ENCODE data around the gene ZNF462.

The ZNF462 gene

DNA sequence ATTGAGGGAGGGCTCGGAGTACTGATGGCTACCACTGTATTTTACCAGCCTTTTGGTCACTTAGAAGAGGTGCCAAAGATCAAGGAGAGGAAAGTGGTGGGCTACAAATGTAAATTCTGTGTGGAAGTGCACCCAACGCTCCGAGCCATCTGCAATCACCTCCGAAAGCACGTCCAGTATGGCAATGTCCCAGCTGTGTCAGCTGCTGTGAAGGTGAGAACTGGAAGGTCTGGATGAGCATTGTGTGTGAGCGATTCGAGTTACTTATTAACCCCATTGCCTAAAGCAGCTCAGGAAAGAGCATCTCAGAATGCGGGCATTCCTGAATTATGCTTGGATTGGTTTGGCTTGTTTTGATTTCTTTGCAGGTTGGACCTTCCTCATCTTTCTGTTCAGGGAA lies 67.5 kb downstream of the ZNF462 start:
- no peak for DNase-seq

DNA sequence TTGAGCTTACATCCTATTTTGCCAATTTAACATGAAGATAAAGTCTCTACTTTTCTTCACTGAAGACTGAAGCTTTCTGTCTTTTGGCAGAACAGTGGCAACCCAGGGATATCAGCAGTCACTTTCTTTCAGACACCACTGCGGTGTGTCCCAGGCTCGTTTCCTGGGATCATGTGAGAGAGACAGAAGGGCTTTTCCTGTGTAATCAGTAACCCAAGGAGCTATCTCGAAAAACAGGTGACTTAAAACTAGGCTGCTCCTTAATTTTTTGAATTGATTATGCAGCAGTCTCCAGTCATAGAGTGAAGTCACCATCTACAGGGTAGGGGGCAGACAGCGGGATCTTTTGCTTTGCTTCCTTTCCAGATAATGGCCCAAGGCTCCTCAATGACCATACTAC lies 68.5 kb downstream of the ZNF462 start:
- no peak for DNase-seq

DNA sequence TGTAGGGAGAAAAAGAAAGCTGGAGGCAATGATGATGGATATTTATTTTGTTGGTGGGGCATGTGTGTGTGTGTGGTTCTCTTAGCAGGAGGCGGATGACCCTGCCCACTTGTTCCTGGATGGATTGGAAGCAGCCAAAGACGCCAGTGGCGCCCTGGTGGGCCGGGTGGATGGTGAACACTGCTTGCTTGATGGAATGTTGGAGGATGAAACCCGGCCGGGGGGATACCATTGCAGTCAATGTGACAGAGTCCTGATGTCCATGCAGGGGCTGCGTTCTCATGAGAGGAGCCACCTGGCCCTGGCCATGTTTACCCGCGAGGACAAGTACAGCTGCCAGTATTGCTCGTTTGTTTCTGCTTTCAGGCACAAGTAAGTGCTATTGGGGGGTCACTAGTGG lies 69.2 kb downstream of the ZNF462 start:
- no peak for DNase-seq

DNA sequence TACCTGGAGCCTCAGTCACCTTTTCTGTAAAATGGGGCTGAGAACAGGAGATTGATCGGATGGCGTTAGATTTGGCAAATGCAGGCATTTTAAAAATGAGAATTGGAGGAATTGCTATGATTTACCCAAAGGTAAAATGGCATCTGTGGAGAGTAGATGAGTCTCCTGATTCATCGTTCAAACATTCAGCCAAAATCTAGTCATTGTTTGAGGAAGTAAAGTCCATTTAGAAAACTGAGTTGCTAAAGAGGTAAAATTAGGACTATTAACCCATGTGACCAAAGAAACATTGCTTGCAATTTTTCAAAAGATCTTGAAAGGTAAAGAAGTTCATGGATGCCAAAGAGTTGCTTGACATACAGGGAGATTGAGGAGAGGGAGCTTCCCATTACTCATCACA lies 69.7 kb downstream of the ZNF462 start:
- no peak for DNase-seq

DNA sequence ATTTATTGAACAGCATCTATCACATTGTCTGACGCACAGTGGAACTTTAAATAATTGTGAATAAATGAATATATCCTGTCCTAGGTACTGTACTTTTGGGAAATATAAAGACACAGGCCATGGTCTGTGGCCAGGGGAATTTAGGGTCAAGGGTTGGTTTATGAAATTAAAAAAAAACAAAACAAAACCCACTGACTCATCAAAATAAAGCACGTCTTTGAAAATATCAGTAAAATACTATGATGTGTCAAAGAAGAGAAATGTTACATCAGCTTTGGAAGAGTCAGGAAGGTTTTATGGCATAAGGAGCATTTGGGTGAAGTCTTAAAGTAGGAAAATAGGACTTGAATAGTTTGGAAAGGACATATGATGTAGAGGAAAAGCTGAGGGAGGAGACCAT lies 70.5 kb downstream of the ZNF462 start:
- DNase-seq: no peak

DNA sequence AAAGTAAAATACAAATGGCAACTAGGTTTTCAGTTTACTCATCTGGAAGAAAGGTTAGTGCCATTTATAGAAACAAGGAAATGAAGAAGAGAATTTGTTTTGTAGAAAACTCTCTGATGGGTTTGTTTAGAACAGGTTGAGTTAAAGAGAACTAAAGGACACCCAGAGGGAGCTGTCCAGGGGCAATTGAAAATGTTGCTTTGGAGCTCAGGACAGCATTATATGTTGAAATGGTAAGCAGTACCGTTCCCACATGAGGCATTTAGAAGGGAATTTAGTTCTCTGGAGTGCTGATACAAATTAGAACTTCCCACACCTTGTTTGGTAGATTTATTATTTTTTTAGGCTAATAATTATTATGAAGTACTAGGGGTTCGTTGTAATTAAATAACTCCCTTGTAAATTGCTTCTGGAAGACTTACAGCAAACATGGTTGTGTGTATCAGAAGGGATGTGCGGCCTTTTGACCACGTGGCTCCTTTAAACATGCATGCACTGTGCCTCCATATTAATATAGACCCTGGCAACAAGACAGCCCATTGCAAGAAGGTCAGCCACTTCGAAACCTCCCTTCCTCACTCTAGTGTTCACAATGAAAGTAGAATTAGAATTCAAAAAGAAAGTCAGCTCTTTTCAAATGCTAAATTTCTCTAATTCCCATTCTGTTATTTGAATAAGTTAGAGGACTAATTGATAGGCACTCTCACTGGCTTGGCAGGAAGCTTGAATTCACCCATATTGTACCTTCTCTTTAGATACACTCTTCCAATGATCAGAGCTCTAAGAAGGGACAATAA lies 71.7 kb downstream of the ZNF462 start:
- no peak for DNase-seq

DNA sequence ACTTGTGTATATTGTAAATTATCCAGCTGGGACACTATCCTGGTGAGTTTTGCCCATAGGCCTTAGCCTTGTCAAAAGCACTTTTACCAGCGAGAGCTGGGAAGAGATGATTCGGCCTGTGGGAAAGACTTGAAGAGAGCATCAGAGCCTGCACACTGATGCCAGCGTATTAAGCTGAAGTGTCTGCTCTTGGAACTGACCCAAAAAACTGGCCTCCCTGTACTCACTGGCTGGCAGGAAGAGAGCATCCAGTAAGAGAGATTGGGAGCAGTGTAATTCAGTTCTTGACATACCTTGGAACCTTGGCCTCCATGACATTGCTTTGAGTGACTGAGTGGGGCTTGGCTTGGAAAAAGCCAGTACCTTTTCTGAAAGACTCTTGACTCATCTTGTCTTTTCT lies 73.7 kb downstream of the ZNF462 start:
- DNase-seq: no peak

DNA sequence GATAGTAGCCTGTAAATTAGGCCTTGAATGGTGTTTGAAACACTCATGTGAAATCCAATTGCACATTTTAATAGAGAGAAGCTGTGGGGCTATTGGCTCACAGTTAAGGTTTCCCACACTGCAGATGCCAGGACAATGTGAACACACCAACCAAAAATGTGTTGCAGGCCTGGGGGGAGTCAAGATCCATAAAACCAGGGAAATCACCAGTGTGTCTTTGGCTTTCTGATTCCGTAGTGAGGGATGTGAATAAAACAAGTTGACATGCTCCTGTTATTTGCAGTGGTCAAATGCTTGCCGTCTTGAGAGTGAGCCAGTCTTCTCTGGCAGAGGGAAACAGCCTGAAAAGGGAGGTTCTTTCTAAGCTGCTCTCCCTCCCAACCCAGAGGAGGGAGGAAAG lies 79.0 kb downstream of the ZNF462 start:
- no peak for DNase-seq

DNA sequence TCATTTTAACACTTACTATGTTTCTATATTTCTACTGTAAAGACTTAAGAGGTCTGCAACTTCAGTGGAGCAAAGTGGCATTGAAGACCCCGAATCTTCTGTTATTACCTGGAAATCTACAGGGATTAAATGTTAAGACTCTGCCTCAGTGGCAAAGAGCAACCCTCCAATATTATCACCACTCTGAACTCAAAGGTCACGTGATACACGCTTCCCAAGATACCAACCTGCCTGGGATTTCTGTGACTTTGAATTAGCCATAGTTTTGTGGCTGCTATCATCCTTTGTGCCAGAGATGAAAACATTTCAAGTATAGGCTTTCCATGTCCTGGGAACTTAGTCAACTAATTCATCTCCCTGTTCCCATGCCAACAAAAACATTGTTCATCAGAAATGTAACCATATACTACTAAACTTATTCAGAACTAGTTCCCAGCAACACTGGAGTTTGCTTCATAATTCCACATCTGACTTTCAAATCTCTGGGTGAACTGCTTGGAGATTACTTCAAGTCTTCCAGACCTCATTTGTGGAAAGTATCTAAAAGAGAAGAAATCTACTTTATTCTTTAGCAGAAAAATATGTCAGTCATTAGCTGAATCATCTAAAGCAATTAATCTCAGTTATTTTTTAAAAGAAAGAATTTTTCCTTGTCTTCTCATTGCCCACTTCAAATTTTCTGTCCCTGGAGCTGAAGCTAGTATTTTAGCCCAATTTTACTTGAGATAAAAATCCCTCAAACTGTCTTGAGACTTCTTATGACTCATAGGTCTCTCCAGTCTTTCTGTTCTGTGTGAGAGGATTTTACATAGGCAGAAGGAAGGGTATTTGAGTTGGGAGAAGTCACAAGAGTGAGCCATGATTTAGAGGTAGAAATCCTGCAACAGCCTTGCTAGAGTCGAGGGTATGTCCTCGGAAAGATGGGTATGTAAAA lies 83.0 kb downstream of the ZNF462 start:
- no peak for DNase-seq

DNA sequence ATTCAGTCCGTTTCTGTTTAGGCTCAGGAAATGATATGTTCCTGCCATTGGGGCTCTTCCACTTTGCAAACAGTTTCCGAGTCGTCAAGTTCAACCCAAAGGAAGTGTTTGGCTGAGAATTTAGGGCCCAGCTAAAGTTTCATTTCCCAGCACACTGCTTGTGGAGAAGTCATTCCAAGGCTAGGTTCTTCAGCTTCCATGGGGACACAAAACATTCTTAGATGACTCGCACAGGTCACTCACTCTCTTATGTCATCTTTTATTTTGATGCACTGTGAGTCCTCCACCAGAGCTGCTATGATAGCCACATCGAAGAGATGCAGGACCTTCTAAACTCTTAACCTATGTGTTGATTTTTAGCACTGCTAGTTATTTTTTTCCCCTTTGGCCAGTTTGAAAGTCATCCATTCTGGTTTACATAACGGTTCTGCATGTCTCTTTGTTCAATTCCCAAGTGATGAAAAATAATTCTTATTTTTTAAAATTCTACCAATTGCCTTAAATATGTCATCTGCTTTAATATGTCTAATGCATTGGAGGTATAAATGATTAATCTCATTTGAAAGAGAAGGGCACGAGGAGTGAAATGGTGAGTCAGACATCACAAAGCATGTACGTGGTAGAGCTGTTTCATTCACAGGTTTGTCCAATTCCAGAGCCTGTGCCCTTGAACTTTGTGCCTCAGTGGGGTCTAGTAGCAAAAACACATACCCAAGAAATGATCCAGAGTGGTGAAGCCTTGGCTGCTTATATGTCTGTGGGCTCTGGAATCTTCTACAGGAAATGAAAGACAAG lies 84.3 kb downstream of the ZNF462 start:
- DNase-seq: no peak

DNA sequence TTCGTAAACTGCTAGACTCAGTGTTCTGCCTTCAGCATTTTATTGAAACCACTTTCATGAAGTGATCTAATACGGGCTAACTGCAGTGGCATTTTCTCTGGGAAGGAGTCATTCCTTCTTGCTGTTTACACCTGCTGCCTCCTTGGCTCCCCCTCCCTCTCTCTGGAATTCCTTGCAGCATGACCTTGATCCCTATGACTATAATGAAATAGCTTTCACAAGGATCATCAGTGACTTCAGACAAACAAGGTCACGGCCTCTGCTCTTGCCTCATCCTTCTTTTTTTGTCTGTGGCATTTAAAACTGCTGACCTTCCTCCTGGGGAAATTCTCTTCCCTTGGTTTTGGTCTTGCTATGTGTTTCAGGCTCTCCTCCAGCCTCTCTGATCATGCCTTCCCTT lies 90.2 kb downstream of the ZNF462 start:
- DNase-seq: no peak

DNA sequence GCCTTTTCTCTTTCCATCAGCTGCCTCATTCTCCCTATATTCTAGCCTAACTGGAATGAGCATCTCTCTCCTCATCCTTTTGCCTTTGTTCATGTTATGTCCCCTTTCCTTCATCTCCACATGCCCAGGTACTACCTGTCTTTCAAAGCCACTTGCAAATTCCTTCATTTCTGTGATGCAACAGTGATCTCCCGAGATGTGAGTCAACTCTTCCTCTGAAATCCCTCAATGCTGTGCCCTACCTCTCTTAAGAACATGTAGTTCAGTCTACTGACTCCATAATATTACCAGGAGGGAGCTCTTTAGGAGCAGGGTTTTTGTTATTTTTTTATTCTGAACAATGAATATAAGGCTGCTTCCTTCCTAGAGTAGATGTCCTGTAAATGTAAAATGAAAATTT lies 91.6 kb downstream of the ZNF462 start:
- no peak for DNase-seq

DNA sequence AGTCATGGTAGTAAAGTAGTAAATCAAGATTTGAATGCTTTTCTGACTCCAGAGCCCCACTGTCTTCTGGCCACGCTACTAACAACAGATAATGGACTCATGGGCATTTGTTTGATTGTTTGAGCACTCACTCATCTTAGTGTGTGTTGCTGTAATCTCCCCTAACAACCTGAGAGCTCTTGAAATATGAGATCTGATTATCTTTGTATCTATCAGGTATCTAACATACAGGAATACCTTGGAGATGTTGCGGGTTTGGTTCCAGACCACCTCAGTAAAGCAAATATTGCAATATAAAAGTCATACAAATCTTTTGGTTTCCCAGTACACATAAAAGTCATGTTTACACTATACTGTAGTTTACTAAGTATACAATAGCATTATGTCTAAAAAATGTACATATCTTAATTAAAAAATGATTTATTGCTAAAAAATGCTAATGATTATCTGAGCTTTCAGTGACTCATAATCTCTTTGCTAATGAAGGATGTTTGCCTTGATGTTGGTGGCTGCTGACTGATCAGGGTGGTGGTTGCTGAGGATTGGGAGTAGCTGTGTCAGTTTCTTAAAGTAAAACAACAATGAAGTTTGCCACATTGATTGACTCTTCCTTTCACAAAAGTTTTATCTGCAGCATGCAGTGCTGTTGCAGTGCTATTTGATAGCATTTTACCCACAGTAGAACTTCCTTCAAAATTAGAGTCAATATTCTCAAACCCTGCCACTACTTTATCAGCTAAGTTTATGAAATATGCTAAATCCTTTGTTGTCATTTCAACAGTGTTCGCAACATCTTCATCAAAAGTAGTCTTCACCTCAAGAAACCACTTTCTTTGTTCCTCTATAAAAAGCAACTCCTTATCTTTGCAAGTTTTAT lies 92.2 kb downstream of the ZNF462 start:
- DNase-seq: no peak

DNA sequence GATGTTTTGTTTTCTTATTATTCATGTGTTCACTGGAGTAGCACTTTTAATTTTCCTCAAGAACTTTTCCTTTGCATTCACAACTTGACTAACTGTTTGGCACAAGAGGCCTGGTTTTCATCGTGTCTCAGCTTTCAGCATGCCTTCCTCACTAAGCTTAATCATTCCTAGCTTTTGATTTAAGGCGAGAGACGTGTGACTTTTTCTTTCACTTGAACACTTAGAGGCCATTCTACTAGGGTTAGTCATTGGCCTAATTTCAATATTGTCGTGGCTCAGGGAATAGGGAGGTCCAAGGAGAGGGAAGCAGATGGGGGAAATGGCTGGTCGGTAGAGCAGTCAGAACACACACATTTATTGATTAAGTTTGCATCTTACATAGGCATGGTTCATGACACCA lies 94.0 kb downstream of the ZNF462 start:
- no peak for DNase-seq

DNA sequence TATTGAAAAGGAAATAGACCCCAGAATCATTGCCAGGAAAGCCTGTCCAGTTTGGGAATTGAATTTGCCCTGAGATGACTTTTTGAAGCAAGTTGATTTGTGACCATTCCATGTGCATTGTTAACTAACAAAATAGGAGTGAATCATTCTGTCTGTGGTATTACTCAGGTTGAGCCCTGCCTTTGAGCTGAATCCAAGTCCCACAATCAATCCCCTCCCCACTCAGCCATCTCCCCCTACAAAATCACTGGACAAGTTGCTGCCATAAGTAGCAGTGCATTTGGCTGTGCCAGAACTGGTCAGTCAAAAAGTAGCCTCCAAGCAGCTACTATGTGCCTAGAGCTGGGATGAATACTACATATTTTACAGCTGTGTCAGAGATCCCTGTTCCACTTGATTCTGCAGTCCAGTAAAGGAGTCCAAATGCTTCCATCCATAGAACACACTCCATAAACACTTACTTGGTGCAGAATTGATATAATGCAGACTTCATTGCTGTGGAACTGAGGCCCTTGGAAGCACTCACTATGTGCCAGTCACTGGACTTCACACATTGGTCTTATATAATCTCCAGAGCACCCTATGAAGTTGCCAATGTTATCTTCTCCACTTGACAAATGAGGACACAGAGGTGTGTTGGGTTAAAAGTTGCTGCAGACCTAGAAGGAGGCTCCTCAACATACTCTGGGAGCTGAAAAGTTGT lies 96.1 kb downstream of the ZNF462 start:
- DNase-seq: no peak

DNA sequence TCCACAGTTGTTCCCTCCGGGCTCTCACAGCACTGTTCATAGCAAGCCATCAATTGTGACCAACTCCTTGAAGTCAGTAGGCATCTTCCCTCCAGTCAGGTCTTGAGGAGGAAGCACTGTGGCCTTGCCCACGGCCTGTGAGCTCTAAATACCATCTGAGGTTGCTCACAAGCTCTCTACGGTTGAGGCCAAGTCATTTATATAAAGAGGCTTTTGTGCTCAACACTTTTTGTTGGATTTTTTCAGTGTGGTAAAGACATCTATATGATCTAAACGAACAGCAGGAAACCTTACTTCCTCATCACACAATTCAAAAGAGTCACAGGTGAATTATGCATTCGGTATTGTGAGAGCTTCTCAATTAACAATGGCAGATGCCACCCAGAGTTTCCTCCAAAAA lies 97.3 kb downstream of the ZNF462 start:
- DNase-seq: no peak

DNA sequence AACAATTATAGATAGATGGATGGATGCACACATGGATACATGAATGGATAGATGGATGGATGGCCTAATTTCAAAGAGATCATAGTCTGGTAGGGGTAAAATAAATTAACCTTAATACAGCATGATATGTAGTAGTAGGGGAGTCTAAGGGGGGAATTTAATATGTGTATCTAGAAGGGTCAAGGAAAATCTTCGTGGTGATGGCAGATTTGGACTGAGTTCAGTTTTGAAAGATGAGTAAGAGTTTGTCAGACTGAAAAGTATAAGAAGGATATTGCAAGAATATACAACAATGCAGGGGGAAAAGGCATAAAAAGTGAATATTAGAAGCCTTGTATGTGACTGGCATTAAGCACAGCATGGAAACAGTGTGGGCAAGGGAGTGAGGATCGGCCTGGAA lies 98.7 kb downstream of the ZNF462 start:
- DNase-seq: no peak

DNA sequence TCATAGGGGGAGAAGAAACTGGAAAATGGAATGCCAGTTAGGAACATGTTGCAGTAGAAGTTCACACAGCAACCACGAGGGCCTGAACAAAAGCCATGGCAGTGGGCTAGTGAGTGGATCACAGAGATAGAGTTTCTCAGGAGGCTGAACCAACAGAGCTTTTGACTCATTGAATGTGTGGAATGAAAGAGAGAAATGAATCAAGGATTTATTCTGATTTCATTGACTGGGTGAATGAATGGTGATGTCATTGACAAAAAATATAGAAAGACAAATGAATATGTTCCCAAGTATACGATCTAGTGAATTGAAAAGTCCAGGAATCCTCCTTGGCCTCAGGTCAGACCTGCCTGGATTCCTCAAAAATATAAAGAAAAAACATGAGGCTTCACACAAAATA lies 99.2 kb downstream of the ZNF462 start:
- DNase-seq: no peak

DNA sequence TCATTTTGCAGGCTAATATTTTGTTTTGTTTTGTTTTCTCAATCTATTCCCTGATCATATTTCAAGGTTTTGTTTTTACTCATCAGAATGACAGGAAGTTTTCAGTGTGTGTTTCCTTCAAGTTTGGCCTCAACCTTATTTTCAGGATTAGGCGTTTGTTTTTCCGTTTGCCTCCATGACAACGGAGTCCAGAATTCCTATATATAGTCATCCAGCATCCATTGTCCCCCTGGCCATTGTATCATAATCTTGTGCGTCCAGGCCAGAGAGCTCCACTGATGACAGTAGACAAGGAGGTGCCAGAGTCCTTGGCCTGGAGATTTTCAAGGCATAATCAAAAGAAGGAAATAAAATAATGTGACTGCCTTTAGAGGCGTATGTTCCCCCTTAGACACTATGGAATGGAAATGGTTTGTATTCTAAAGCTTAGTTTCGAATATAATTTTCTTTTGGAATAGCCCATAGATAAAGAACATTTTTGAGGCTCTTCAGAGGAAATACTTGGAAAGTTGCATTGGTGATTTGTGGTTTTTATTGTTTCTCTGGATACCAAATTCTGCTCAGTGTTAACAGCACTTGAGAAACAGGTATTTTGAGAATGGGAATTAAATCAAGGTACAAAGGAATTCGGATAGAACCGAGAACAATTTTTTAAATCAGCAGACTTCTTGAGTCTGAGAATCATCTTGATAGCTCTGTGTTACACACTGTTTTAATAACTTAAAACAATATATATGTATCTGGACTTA lies 99.8 kb downstream of the ZNF462 start:
- DNase-seq: no peak

DNA sequence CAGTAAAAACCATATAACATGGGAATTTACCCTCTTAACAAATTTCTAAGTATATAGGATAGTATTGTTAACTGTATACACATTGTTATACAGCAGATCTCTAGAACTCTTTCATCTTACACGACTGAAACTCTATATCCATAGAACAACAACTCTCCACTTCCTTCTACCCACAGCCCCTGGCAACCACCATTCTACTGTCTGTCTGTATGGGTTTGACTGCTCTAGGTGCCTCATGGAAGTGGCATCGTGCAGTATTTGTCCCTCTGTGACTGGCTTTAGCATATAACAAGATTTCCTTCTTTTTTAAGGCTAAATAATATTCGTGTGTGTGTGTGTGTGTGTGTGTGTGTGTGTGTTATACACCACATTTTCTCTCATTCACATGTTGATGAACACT lies 100.7 kb downstream of the ZNF462 start:
- DNase-seq: no peak

DNA sequence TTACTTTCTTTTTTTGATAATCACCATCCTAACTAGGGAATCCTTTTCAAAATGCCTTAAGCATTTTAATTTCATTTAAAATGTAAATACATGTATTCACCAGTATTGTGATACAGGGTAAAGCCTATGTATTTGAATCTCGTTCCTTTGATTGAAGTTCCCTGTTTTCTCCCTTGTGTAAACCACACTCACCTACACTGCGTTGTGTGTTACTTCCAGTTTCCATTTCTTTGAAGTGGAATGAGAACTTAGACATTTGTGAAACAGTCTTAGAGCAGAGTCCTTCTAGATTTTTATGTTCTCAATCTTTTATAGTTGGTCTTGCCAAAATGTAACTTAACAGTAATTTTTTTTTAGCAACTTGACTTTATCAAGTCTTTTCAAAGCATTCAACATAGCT lies 101.4 kb downstream of the ZNF462 start:
- DNase-seq: no peak

Data from NCI-H1694 (cell line).